GM18870 (cell line): ENCODE results near the gene HELZ.
"Not testable (repeated sequence)": the region's sequence is repeated elsewhere in the genome, so short reads cannot be mapped to it uniquely, and the experiment has no call there.

ENCODE experiments used
- ATAC-seq: cut with Tn5 transposase; IDR thresholded peaks from one replicate; pipeline ENCODE4 v1.9.1; 2021; ENCODE audit warnings: moderate library complexity; ENCODE audit not compliant: unreplicated experiment

The HELZ gene

GRCh38 chr17:67271187-67271586, 26.2 kb upstream of the HELZ start:
- not testable (repeated sequence) for ATAC-seq

GRCh38 chr17:67270416-67270815, 25.4 kb upstream of the HELZ start:
- no peak for ATAC-seq

- no peak for ATAC-seq
Observed at GRCh38 chr17:67266496-67266895, 21.5 kb upstream of the HELZ start.

- ATAC-seq = no peak
Observed at GRCh38 chr17:67265436-67266019, 20.5 kb upstream of the HELZ start.

GRCh38 chr17:67262435-67263117, 17.6 kb upstream of the HELZ start:
- ATAC-seq = no peak

GRCh38 chr17:67260170-67260987, 15.4 kb upstream of the HELZ start:
- no peak for ATAC-seq

- no peak for ATAC-seq
Observed at GRCh38 chr17:67258821-67259468, 13.9 kb upstream of the HELZ start.

- no peak for ATAC-seq
Observed at GRCh38 chr17:67256075-67256732, 11.2 kb upstream of the HELZ start.

GRCh38 chr17:67253384-67253783, 8.4 kb upstream of the HELZ start:
- no peak for ATAC-seq

GRCh38 chr17:67251586-67251985, 6.6 kb upstream of the HELZ start:
- ATAC-seq = not testable (repeated sequence)

GRCh38 chr17:67248291-67248690, 3.3 kb upstream of the HELZ start:
- ATAC-seq = no peak

GRCh38 chr17:67247416-67247900, 2.5 kb upstream of the HELZ start:
- ATAC-seq = no peak

GRCh38 chr17:67246653-67247415, 1.8 kb upstream of the HELZ start:
- ATAC-seq = peak; percentile 80

- ATAC-seq = no peak
Observed at GRCh38 chr17:67246403-67246652, 1.3 kb upstream of the HELZ start.

GRCh38 chr17:67245694-67246402, 852 bp upstream of the HELZ start:
- ATAC-seq = no peak

GRCh38 chr17:67244431-67245072, 444 bp downstream of the HELZ start:
- ATAC-seq = peak; percentile 11

- ATAC-seq = no peak
Observed at GRCh38 chr17:67243284-67243683, 1.7 kb downstream of the HELZ start.

GRCh38 chr17:67241719-67242341, 3.2 kb downstream of the HELZ start:
- no peak for ATAC-seq

- ATAC-seq = no peak
Observed at GRCh38 chr17:67239597-67239996, 5.4 kb downstream of the HELZ start.
